H1 (cell line): ENCODE results near the gene TOR4A. TPM values are rescaled to one million over a fixed set of nuclear protein-coding genes. Genes with fewer than 3 reads are reported as not detected.

Experiments
- BRCA1 ChIP-seq: IDR thresholded peaks from 2 replicates; pipeline ENCODE4 v1.6.1; 2012; ENCODE audit warnings: low read depth, low read length, improper control_type of control experiment
- CHD1 ChIP-seq: IDR thresholded peaks from 2 replicates; pipeline ENCODE4 v1.6.1; 2012; ENCODE audit warnings: low read depth, low read length, improper control_type of control experiment
- GABPA ChIP-seq: IDR thresholded peaks from 2 replicates; pipeline ENCODE4 v1.6.1; 2011; ENCODE audit warnings: mild to moderate bottlenecking, low read length, moderate library complexity, borderline replicate concordance; ENCODE audit not compliant: insufficient read depth
- GTF2F1 ChIP-seq: IDR thresholded peaks from 2 replicates; pipeline ENCODE4 v1.6.1; 2012; ENCODE audit warnings: low read depth, low read length, improper control_type of control experiment, borderline replicate concordance
- PHF8 ChIP-seq: fragments of 200-600 bp; sonication (generic); conservative IDR thresholded peaks from 2 replicates; pipeline ENCODE4 v1.7.1; 2012; ENCODE audit warnings: low read depth, mild to moderate bottlenecking, inconsistent platforms, low read length, moderate library complexity
- RFX5 ChIP-seq: IDR thresholded peaks from 2 replicates; pipeline ENCODE4 v1.6.1; 2011; ENCODE audit warnings: low read depth, low read length, improper control_type of control experiment, borderline replicate concordance
- SAP30 ChIP-seq: fragments of 300-600 bp; sonication (generic); IDR thresholded peaks from 2 replicates; pipeline ENCODE4 v1.7.1; 2012; ENCODE audit warnings: low read length, moderate library complexity, mild to moderate bottlenecking, inconsistent platforms; ENCODE audit not compliant: insufficient read depth, insufficient replicate concordance
- SP2 ChIP-seq: IDR thresholded peaks from 2 replicates; pipeline ENCODE4 v1.6.1; 2012; ENCODE audit warnings: mild to moderate bottlenecking, low read length, inconsistent platforms
- SP4 ChIP-seq: IDR thresholded peaks from 2 replicates; pipeline ENCODE4 v1.6.1; 2012; ENCODE audit warnings: low read length, inconsistent platforms
- TAF7 ChIP-seq: optimal IDR thresholded peaks from 2 replicates; pipeline ENCODE3; 2011; ENCODE audit warnings: low read depth, mild to moderate bottlenecking, inconsistent platforms, low read length, moderate library complexity, borderline replicate concordance
- polyA plus RNA-seq, 7 experiments: library from polyadenylated mRNA; depleted of rRNA in 3 of 7; stranded (reverse) in 5 of 7; unstranded in 2 of 7; fragments of >200 nt in 5 of 7; fragments of 200-250 nt in 2 of 7; gene quantifications; 1 replicate in 5 of 7; 2 replicates in 1 of 7; 4 replicates in 1 of 7; pipeline versions ENCODE4 v1.2.1 to v1.2.3, GENCODE V29; 2011 to 2013; ENCODE audit warnings: missing spikeins in 2 of 7, mixed read lengths in 2 of 7
- total RNA-seq: library from RNA; stranded (reverse); fragmentation: NEBNext Ultra II Directional; extraction: Animal tissue kit (Norgen Biotek cat#: 25700); gene quantifications from 2 replicates; pipeline ENCODE4 v1.2.1, GENCODE V29; 2021

TOR4A gene
- total and polyA plus RNA-seq, 2 of the 8 experiments (the other 6 are each of a cell fraction or from before 2014, with no cell fraction given) = 8.4 to 9.3 TPM

GRCh38 chr9:137266585-137267453 is 10.7 kb upstream of the TOR4A start (continued):
- no peak for TF ChIP-seq CHD1
- no peak for TF ChIP-seq BRCA1
- no peak for TF ChIP-seq SAP30
- TF ChIP-seq TAF7 = no peak
- TF ChIP-seq GABPA = no peak
- no peak for TF ChIP-seq GTF2F1
- no peak for TF ChIP-seq SP2
- TF ChIP-seq PHF8 = no peak
- TF ChIP-seq SP4 = no peak
- TF ChIP-seq RFX5 = no peak
